ENCODE results near the gene TRIM66. TPM values are rescaled to one million over a fixed set of nuclear protein-coding genes. Genes with fewer than 3 reads are reported as not detected.

TRIM66 gene
- total and polyA plus RNA-seq, 9 of the 15 experiments (the other 6 are each of a cell fraction or from before 2014, with no cell fraction given) = 1.1 to 7.3 (median 4.9) TPM

DNA sequence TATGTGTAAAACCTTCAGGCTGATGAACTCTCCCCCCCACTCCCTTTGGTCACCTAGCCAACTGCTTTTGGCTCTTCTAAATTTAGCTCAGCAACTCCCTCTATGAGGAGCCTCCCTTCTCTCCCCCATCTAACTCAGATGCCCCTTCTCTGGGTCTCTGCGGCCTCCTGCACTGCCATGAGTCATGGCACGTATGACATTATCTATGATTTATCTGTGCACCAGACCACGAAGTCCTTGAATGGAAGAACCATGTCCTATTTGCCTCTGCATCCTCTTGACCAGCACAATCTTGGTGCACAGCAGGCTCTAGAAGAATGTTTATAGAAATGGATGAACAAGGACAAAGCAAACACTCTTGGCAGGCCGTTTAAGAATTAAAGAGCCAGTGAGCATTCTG lies 46.1 kb upstream of the TRIM66 start (continued):
- TF ChIP-seq RFX1 (IDR thresholded peaks at IDR 0.05) = no peak
- TF ChIP-seq SREBF2 (CRISPR knock-in tag; IDR thresholded peaks at IDR 0.05) = no peak
- no peak for TF ChIP-seq ZNF41 (CRISPR knock-in tag; conservative IDR thresholded peaks at IDR 0.05)

DNA sequence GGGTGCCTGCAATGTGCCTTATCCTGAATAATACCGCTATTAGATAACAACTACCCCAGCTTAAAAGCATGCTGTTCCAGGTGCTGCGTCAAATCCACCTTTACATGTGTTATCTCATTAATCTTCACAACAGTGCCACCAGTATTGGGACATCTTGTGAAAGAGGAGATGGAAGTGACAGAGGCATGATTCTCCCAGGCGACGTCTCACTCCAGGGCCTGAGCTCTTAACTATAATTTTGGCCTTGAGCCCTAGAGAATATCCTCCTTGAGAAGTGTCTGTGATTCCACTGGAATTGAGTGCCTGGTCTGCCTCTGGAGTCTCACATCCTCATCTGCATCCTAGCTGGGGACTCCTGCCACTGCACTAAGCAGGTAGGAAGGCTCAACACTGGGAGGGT lies 43.9 kb upstream of the TRIM66 start:
- no peak overlapping the region for H2AFZ ChIP-seq (ENCODE audit: low read depth, low read length)
- no peak overlapping the region for H3K4me3 ChIP-seq
- 6% methylated on average over 4 of the region's 4 CpGs for WGBS (ENCODE audit: insufficient coverage, low coverage, missing lambda C conversion rate)
- intact Hi-C loops (cut with micrococcal nuclease) (no loop called here), in situ Hi-C loops (cut with MboI) (no loop called here)
- ChIA-PET CTCF (ENCODE audit: low intra/inter-chr PET ratio) (no interaction called here), POLR2A (interaction anchor here (0.9 to 1.1 kb wide), 3 partner anchors 34 to 37 kb away, joined by 3 to 4 read pairs (median 4); no protein-coding TSS in a partner anchor)
- H3K79me2 ChIP-seq (ENCODE audit: control insufficient read depth, insufficient read depth, low read length) = no peaks in the 10 kb centered on the region
- peaks cover 3 to 10% of the 10 kb centered on the region in 2 experiments; a peak in 3 of 5 replicates for H3K4me1 ChIP-seq (replicated peaks in 1 of 2; ENCODE audit: control insufficient read depth in 2 of 2, insufficient read depth in 2 of 2, low read length in 2 of 2)
- no TSS peak for BruUV-seq (replicated peaks)
- H3K27me3 ChIP-seq (ENCODE audit: control insufficient read depth in 2 of 2, insufficient read depth in 2 of 2, low read length in 2 of 2) = peaks cover 20 to 53% of the 10 kb centered on the region in 2 experiments; a peak in 4 of 5 replicates
- H3K9me3 ChIP-seq (replicated peaks; ENCODE audit: control insufficient read depth, insufficient read depth, low read depth, low read length) = no peaks in the 10 kb centered on the region
- FAIRE-seq (no peak), DNase-seq (ENCODE audit: extremely low read depth in 1 of 4, low spot score in 3 of 4) (no peak), ATAC-seq (no peak)
- H3K9ac ChIP-seq (ENCODE audit: insufficient read depth in 1 of 2, low read depth in 2 of 2, low read length in 2 of 2) = no peak overlapping the region
- H3K9me1 ChIP-seq (ENCODE audit: control insufficient read depth, insufficient read depth, low read length) = peaks cover 3% of the 10 kb centered on the region
- no peaks in the 10 kb centered on the region for H3K36me3 ChIP-seq (ENCODE audit: control insufficient read depth, insufficient read depth, low read length)
- no peak for TF ChIP-seq NFE2L1 (tag; IDR thresholded peaks at IDR 0.05; ENCODE audit: borderline replicate concordance, low read depth)
- TF ChIP-seq LCOR (CRISPR knock-in tag; IDR thresholded peaks at IDR 0.05) = no peak
- TF ChIP-seq, protein P1, sequence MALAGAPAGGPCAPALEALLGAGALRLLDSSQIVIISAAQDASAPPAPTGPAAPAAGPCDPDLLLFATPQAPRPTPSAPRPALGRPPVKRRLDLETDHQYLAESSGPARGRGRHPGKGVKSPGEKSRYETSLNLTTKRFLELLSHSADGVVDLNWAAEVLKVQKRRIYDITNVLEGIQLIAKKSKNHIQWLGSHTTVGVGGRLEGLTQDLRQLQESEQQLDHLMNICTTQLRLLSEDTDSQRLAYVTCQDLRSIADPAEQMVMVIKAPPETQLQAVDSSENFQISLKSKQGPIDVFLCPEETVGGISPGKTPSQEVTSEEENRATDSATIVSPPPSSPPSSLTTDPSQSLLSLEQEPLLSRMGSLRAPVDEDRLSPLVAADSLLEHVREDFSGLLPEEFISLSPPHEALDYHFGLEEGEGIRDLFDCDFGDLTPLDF (CRISPR knock-in tag; IDR thresholded peaks at IDR 0.05) = no peak
- TF ChIP-seq ATF1 (CRISPR knock-in tag; IDR thresholded peaks at IDR 0.05) = no peak
- no peak for TF ChIP-seq ATF1 (tag; IDR thresholded peaks at IDR 0.05)
- no peak for TF ChIP-seq TEAD1 (CRISPR knock-in tag; IDR thresholded peaks at IDR 0.05)
- no peak overlapping the region for H3K4me2 ChIP-seq (ENCODE audit: insufficient read depth, low read length)
- H3K27ac ChIP-seq (ENCODE audit: extremely low read depth, low read depth, low read length) = no peak overlapping the region
- no peaks in the 10 kb centered on the region for H4K20me1 ChIP-seq (replicated peaks; ENCODE audit: control insufficient read depth, insufficient read depth, low read length)

Measured in K562 (cell line).